K562 (cell line): ENCODE measurements around the gene CCDC7. TPM values are rescaled to one million over a fixed set of nuclear protein-coding genes. Genes with fewer than 3 reads are reported as not detected.

Source experiments
- ATAC-seq: fragments of 200-7000 bp; cut with Tn5 transposase; 3 replicates; pipeline ENCODE4 v1.9.1; 2020; ENCODE audit warnings: moderate library complexity
- BruUV-seq: library from RNA; stranded (reverse); fragments of 400-500 nt; replicated peaks from 2 replicates; lab custom pipeline; 2021; lab: Mats Ljungman, UMichigan
- CTCF ChIA-PET: fragments of 300-600 bp; formaldehyde crosslinking; extraction: SDS; loops from one replicate; lab custom pipeline; 2021; ENCODE audit warnings: low intra/inter-chr PET ratio; lab: Yijun Ruan, JAX
- POLR2A ChIA-PET: fragments of 300-600, 350-650 bp; sonication (Branson Sonifier 250); formaldehyde crosslinking; extraction: SDS; loops from one replicate; lab custom pipeline; 2021; ENCODE audit warnings: antibody characterized with exemption, inconsistent platforms; lab: Yijun Ruan, JAX
- DNase-seq, 4 experiments: peaks; one replicate each; pipeline versions ENCODE4 v3.0.0 to v3.0.0-alpha.2; 2011 to 2018; ENCODE audit warnings: low spot score in 3 of 4, mixed read lengths in 3 of 4; ENCODE audit errors: extremely low read depth in 1 of 4
- FAIRE-seq: peaks from 2 replicates; lab custom pipeline; 2011; peaks lifted over from hg19 to GRCh38; lab: Jason Lieb, UNC
- H2AFZ ChIP-seq: 2 replicates; pipeline ENCODE4 v1.6.0; 2011; ENCODE audit warnings: low read depth, low read length, control low read depth, inconsistent platforms
- H3K27ac ChIP-seq: fragments of 200-600 bp; 3 replicates; pipeline ENCODE4 v1.8.0; 2011; ENCODE audit warnings: low read depth, mild to moderate bottlenecking, control low read depth, inconsistent platforms, low read length, moderate library complexity, mixed read lengths; ENCODE audit errors: extremely low read depth
- H3K27me3 ChIP-seq, 2 experiments: fragments of 300-600 bp in 1 of 2; 2 replicates in 1 of 2; 3 replicates in 1 of 2; pipeline versions ENCODE4 v1.6.0 to v1.8.0; 2011; ENCODE audit warnings: inconsistent platforms in 2 of 2, low read length in 2 of 2, mild to moderate bottlenecking in 1 of 2, mixed read lengths in 1 of 2, moderate library complexity in 1 of 2; ENCODE audit not compliant: control insufficient read depth in 2 of 2, insufficient read depth in 2 of 2
- H3K36me3 ChIP-seq: fragments of 300-600 bp; 3 replicates; pipeline ENCODE4 v1.8.0; 2011; ENCODE audit warnings: mild to moderate bottlenecking, low read length, inconsistent platforms; ENCODE audit not compliant: control insufficient read depth, insufficient read depth
- H3K4me1 ChIP-seq, 2 experiments: fragments of 200-600 bp in 1 of 2; replicated peaks in 1 of 2; 2 replicates in 1 of 2; 3 replicates in 1 of 2; pipeline versions ENCODE4 v1.5.1 to v1.8.0; 2011; ENCODE audit warnings: inconsistent platforms in 2 of 2, low read length in 2 of 2, mild to moderate bottlenecking in 1 of 2, mixed read lengths in 1 of 2, moderate library complexity in 1 of 2; ENCODE audit not compliant: control insufficient read depth in 2 of 2, insufficient read depth in 2 of 2
- H3K4me2 ChIP-seq: 2 replicates; pipeline ENCODE4 v1.6.1; 2011; ENCODE audit warnings: low read length, control low read depth, inconsistent platforms, mixed read lengths; ENCODE audit not compliant: insufficient read depth
- H3K4me3 ChIP-seq: fragments of 200-600 bp; sonication (generic), shearing (Covaris generic); 2 replicates; pipeline ENCODE4 v1.5.1; 2016; ENCODE audit warnings: control low read depth, inconsistent platforms
- H3K79me2 ChIP-seq: fragments of 200-600 bp; 3 replicates; pipeline ENCODE4 v1.8.0; 2011; ENCODE audit warnings: low read length, inconsistent platforms; ENCODE audit not compliant: control insufficient read depth, insufficient read depth
- H3K9ac ChIP-seq, 2 experiments: 2 replicates each; pipeline versions ENCODE4 v1.6.0 to v1.6.1; 2011; ENCODE audit warnings: low read depth in 2 of 2, low read length in 2 of 2, control low read depth in 1 of 2, inconsistent platforms in 1 of 2, mild to moderate bottlenecking in 1 of 2, mixed read lengths in 1 of 2; ENCODE audit not compliant: insufficient read depth in 1 of 2
- H3K9me1 ChIP-seq: one replicate; pipeline ENCODE4 v1.6.0; 2011; ENCODE audit warnings: inconsistent platforms, mild to moderate bottlenecking, low read length, moderate library complexity; ENCODE audit not compliant: control insufficient read depth, insufficient read depth
- H3K9me3 ChIP-seq: replicated peaks from 2 replicates; pipeline ENCODE4 v1.5.1; 2011; ENCODE audit warnings: low read depth, low read length, inconsistent platforms; ENCODE audit not compliant: control insufficient read depth, insufficient read depth
- H4K20me1 ChIP-seq: replicated peaks from 2 replicates; pipeline ENCODE4 v1.6.1; 2011; ENCODE audit warnings: low read length, inconsistent platforms, mixed read lengths; ENCODE audit not compliant: control insufficient read depth, insufficient read depth
- DNMT1 ChIP-seq: fragments of 450-650 bp; IDR thresholded peaks from 2 replicates; pipeline ENCODE4 v1.6.1; 2016; ENCODE audit warnings: antibody characterized with exemption, mild to moderate bottlenecking
- ELF2 ChIP-seq: fragments of 250-450 bp; sonication (Bioruptor Pico); IDR thresholded peaks from 2 replicates; pipeline ENCODE4 v1.5.0; 2021; ENCODE audit warnings: mild to moderate bottlenecking
- GATA2 ChIP-seq: sonication (generic); formaldehyde crosslinking; IDR thresholded peaks from 2 replicates; pipeline ENCODE4 v1.4.0; 2020; ENCODE audit warnings: mild to moderate bottlenecking, missing genetic modification reagents
- HDAC6 ChIP-seq: IDR thresholded peaks from 2 replicates; pipeline ENCODE4 v1.6.1; 2012; ENCODE audit warnings: low read depth, mild to moderate bottlenecking, control low read depth, inconsistent platforms, low read length, moderate library complexity
- ILF3 ChIP-seq: fragments of 450-650 bp; IDR thresholded peaks from 2 replicates; pipeline ENCODE4 v1.6.1; 2018; ENCODE audit warnings: antibody characterized with exemption, mild to moderate bottlenecking, moderate library complexity, borderline replicate concordance
- JUND ChIP-seq, 2 experiments: IDR thresholded peaks; 2 replicates in 1 of 2; 3 replicates in 1 of 2; pipeline ENCODE4 v1.6.1; 2011; ENCODE audit warnings: borderline replicate concordance in 2 of 2, low read depth in 2 of 2, low read length in 2 of 2, improper control_type of control experiment in 1 of 2, missing biosample characterization in 1 of 2, missing genetic modification characterization in 1 of 2, missing genetic modification reagents in 1 of 2
- KAT2B ChIP-seq: IDR thresholded peaks from one replicate; pipeline ENCODE4 v1.6.1; 2012; ENCODE audit warnings: low read depth, mild to moderate bottlenecking, control low read depth, inconsistent platforms, low read length, moderate library complexity
- MCM7 ChIP-seq, 2 experiments: fragments of 450-650 bp; IDR thresholded peaks; 2 replicates each; pipeline ENCODE4 v1.6.1; 2016 to 2018
- NR3C1 ChIP-seq: sonication (generic); formaldehyde crosslinking; IDR thresholded peaks from 2 replicates; pipeline ENCODE4 v1.8.1; 2022; ENCODE audit warnings: missing genetic modification reagents
- POLR2B ChIP-seq: fragments of 450-650 bp; IDR thresholded peaks from 2 replicates; pipeline ENCODE4 v1.6.1; 2018; ENCODE audit warnings: low read depth; ENCODE audit not compliant: partially characterized antibody
- RAD21 ChIP-seq, 2 experiments: fragments of 250-450 bp in 1 of 2; fragments of 450-650 bp in 1 of 2; sonication (Bioruptor Pico) in 1 of 2; formaldehyde crosslinking in 1 of 2; IDR thresholded peaks in 1 of 2; conservative IDR thresholded peaks in 1 of 2; 2 replicates each; pipeline versions ENCODE4 v1.4.0 to v1.8.0; 2020 to 2022; ENCODE audit warnings: mild to moderate bottlenecking in 2 of 2, moderate library complexity in 1 of 2
- RFX5 ChIP-seq: IDR thresholded peaks from 2 replicates; pipeline ENCODE4 v1.6.1; 2011; ENCODE audit warnings: low read depth, mild to moderate bottlenecking, improper control_type of control experiment, low read length
- SIRT6 ChIP-seq: IDR thresholded peaks from one replicate; pipeline ENCODE4 v1.6.1; 2012; ENCODE audit warnings: low read depth, mild to moderate bottlenecking, control low read depth, inconsistent platforms, low read length, moderate library complexity
- SNAPC5 ChIP-seq: fragments of 250-450 bp; sonication (Bioruptor Pico); IDR thresholded peaks from 2 replicates; pipeline ENCODE4 v1.8.0; 2021; ENCODE audit warnings: moderate library complexity, mild to moderate bottlenecking, inconsistent platforms
- SP1 ChIP-seq: sonication (generic); formaldehyde crosslinking; IDR thresholded peaks from 2 replicates; pipeline ENCODE4 v1.8.1; 2022; ENCODE audit warnings: mild to moderate bottlenecking, missing genetic modification reagents
- ZBTB17 ChIP-seq: fragments of 450-650 bp; formaldehyde crosslinking; IDR thresholded peaks from 2 replicates; pipeline ENCODE4 v1.4.0; 2020; ENCODE audit warnings: mild to moderate bottlenecking
- ZNF436 ChIP-seq: fragments of 250-450, 450-650 bp; sonication (Bioruptor Pico); formaldehyde crosslinking; IDR thresholded peaks from 2 replicates; pipeline ENCODE4 v1.7.0; 2020; ENCODE audit warnings: mild to moderate bottlenecking
- ZNF583 ChIP-seq: fragments of 250-450 bp; sonication (Bioruptor Pico); IDR thresholded peaks from 2 replicates; pipeline ENCODE4 v1.4.0; 2020
- WGBS: fragments of 100-300 bp; shearing (Covaris generic); methylation state at CpG from one replicate; pipeline ENCODE4 v1.1.6; 2016; ENCODE audit warnings: low coverage, mixed read lengths; ENCODE audit not compliant: insufficient coverage; ENCODE audit errors: missing lambda C conversion rate; 5-methylcytosine and 5-hydroxymethylcytosine counted together
- in situ Hi-C: fragments of 300-500 bp; cut with MboI; formaldehyde crosslinking; loops from 4 replicates; pipeline ENCODE4 v1.15.0; 2018; ENCODE audit warnings: inconsistent platforms, mixed read lengths
- intact Hi-C: fragments of 100-400 bp; cut with micrococcal nuclease; formaldehyde crosslinking; loops from 2 replicates; pipeline ENCODE4 v1.14.2; 2022
- polyA plus RNA-seq, 8 experiments: library from polyadenylated mRNA; depleted of rRNA in 4 of 8; stranded (reverse) in 5 of 8; unstranded in 3 of 8; fragments of >200 nt; fragmentation: Nextera tagmentation in 2 of 8; fragmentation: Illumina TruSeq in 1 of 8; extraction: Ambion mirVana in 2 of 8; extraction: Trizol in 1 of 8; gene quantifications; 2 replicates each; pipeline versions ENCODE4 v1.2.1 to v1.2.3, GENCODE V29; 2011 to 2014; ENCODE audit warnings: inconsistent platforms in 1 of 8, missing spikeins in 1 of 8
- total RNA-seq, 7 experiments: library from RNA; depleted of rRNA in 6 of 7; stranded (reverse); fragments of >200 nt in 6 of 7; fragmentation: Illumina TruSeq in 2 of 7; extraction: Trizol in 2 of 7; gene quantifications; 2 replicates each; pipeline versions ENCODE4 v1.2.1 to v1.2.3, GENCODE V29; 2011 to 2021; ENCODE audit warnings: low replicate concordance in 1 of 7
- TF ChIP-seq, protein P1 (sequence below): fragments of 250-450 bp; sonication (Bioruptor Pico); IDR thresholded peaks from 2 replicates; pipeline ENCODE4 v1.4.0; 2020

The CCDC7 gene
- total and polyA plus RNA-seq, 9 of the 15 experiments (the other 6 are each of a cell fraction or from before 2014, with no cell fraction given) = 1.5 to 6.6 (median 2.7) TPM

DNA sequence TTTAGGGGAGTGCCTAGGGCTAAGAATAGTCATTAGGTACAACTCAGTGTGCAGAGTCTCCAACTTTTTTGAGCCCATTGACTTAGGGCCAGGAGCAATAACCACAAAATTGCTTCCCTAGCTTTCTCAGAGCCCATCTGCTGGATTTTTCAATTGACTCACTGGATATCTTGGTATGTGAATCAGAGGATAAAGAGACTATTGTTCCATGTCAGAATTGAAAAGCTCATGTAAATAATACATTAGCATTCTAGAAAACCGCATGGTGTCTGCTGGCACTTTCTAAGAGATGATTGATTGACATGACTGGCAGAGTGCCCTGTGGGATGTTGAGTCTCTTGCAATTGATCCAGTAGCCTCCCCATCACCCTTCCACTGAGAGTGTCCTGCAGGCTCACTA, 246.2 kb downstream of the CCDC7 start:
- ChIA-PET CTCF (no interaction called here), POLR2A (no interaction called here)
- Histone ChIP-seq H3K9me1 (no peaks in the 10 kb centered on the region), H3K4me2 (no peak overlapping the region), H3K9ac (no peak overlapping the region), H3K27ac (no peak overlapping the region), H3K4me1 (no peaks in the 10 kb centered on the region), H3K36me3 (no peaks in the 10 kb centered on the region), H3K4me3 (no peak overlapping the region), H3K79me2 (no peaks in the 10 kb centered on the region), H3K9me3 (no peaks in the 10 kb centered on the region), H4K20me1 (no peaks in the 10 kb centered on the region), H2AFZ (no peak overlapping the region), H3K27me3 (no peaks in the 10 kb centered on the region)
- no TSS peak for BruUV-seq
- WGBS = 0% methylated on average over 1 of the region's 1 CpG
- no peak for FAIRE-seq
- TF ChIP-seq SIRT6 (no peak), ZBTB17 (no peak), NR3C1 (CRISPR knock-in tag) (no peak), ILF3 (no peak), RFX5 (no peak), MCM7 (IDR thresholded peaks at IDR 0.05) (no peak), ELF2 (CRISPR knock-in tag) (no peak), POLR2B (no peak), GATA2 (CRISPR knock-in tag) (no peak), HDAC6 (no peak), DNMT1 (no peak), RAD21 (CRISPR knock-in tag; conservative IDR thresholded peaks at IDR 0.05 in 1 of 2, IDR thresholded peaks at IDR 0.05 in 1 of 2) (no peak), SNAPC5 (no peak), SP1 (no peak), KAT2B (no peak), JUND (IDR thresholded peaks at IDR 0.05; ENCODE audit: borderline replicate concordance, low read depth, low read length) (no peak), JUND (tag; IDR thresholded peaks at IDR 0.05; ENCODE audit: borderline replicate concordance, low read depth, low read length) (no peak), ZNF583 (CRISPR knock-in tag) (no peak), ZNF436 (no peak)
- TF ChIP-seq, protein P1, sequence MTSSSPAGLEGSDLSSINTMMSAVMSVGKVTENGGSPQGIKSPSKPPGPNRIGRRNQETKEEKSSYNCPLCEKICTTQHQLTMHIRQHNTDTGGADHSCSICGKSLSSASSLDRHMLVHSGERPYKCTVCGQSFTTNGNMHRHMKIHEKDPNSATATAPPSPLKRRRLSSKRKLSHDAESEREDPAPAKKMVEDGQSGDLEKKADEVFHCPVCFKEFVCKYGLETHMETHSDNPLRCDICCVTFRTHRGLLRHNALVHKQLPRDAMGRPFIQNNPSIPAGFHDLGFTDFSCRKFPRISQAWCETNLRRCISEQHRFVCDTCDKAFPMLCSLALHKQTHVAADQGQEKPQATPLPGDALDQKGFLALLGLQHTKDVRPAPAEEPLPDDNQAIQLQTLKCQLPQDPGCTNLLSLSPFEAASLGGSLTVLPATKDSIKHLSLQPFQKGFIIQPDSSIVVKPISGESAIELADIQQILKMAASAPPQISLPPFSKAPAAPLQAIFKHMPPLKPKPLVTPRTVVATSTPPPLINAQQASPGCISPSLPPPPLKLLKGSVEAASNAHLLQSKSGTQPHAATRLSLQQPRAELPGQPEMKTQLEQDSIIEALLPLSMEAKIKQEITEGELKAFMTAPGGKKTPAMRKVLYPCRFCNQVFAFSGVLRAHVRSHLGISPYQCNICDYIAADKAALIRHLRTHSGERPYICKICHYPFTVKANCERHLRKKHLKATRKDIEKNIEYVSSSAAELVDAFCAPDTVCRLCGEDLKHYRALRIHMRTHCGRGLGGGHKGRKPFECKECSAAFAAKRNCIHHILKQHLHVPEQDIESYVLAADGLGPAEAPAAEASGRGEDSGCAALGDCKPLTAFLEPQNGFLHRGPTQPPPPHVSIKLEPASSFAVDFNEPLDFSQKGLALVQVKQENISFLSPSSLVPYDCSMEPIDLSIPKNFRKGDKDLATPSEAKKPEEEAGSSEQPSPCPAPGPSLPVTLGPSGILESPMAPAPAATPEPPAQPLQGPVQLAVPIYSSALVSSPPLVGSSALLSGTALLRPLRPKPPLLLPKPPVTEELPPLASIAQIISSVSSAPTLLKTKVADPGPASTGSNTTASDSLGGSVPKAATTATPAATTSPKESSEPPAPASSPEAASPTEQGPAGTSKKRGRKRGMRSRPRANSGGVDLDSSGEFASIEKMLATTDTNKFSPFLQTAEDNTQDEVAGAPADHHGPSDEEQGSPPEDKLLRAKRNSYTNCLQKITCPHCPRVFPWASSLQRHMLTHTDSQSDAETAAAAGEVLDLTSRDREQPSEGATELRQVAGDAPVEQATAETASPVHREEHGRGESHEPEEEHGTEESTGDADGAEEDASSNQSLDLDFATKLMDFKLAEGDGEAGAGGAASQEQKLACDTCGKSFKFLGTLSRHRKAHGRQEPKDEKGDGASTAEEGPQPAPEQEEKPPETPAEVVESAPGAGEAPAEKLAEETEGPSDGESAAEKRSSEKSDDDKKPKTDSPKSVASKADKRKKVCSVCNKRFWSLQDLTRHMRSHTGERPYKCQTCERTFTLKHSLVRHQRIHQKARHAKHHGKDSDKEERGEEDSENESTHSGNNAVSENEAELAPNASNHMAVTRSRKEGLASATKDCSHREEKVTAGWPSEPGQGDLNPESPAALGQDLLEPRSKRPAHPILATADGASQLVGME = no peak
- intact Hi-C loops = no loop called here
- in situ Hi-C loops = no loop called here
- DNase-seq = no peak
- no peak for ATAC-seq
